Measurements from ENCODE around the gene KRTCAP3.
A peak's percentile ranks its signal among the peaks of the same experiment; 100 is the strongest.

The KRTCAP3 gene

DNA sequence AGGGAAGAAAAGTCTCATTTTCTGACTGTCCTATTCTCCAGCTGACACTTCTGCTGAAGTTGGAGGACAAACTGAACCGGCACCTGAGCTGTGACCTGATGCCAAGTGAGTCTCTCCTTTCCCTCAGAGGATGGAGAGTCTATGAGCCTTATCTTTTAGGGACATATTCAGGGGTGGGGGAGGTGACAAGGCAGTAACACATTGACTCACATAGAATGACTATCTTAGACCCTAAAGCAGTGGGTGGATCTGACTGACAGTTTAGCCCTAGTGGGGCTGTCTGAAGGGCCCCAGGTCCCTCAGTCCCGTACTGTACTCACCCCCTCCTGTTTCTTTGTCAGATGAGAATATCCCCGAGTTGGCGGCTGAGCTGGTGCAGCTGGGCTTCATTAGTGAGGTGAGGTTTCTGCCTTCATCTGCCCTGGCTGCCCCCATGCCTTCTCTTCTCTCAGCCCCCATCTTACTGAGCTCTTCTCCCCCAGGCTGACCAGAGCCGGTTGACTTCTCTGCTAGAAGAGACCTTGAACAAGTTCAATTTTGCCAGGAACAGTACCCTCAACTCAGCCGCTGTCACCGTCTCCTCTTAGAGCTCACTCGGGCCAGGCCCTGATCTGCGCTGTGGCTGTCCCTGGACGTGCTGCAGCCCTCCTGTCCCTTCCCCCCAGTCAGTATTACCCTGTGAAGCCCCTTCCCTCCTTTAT is 805 bp upstream of the KRTCAP3 start:
- H3K4me1 ChIP-seq (ENCODE audit: control insufficient read depth, insufficient read depth, low read length): peaks cover 6% of the 10 kb centered on the region
- H3K36me3 ChIP-seq (ENCODE audit: control insufficient read depth, insufficient read depth, low read length): peaks cover 33% of the 10 kb centered on the region
- H3K27me3 ChIP-seq (ENCODE audit: control insufficient read depth, insufficient read depth, low read length, poor library complexity, severe bottlenecking): no peaks in the 10 kb centered on the region
- H3K4me3 ChIP-seq (ENCODE audit: insufficient read depth, low read depth, low read length): no peak overlapping the region
- H3K9me3 ChIP-seq (ENCODE audit: control insufficient read depth, low read length): no peaks in the 10 kb centered on the region
- H3K27ac ChIP-seq (ENCODE audit: insufficient read depth, low read depth, low read length, poor library complexity, severe bottlenecking): no peak overlapping the region
- 83 to 85% methylated on average over 10 of the region's 10 CpGs for WGBS, 2 experiments

DNA sequence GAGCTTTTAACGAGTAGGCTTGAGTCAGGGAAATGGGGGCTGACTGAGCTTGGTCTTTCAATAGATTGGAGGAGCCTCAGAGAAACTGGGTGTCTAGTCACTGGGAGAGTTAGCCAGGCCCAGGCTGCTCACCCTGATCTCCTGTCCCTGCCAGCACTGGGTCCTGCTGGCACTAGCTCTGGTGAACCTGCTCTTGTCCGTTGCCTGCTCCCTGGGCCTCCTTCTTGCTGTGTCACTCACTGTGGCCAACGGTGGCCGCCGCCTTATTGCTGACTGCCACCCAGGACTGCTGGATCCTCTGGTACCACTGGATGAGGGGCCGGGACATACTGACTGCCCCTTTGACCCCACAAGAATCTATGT is 720 bp downstream of the KRTCAP3 start:
- peaks cover 6% of the 10 kb centered on the region for H3K4me1 ChIP-seq (ENCODE audit: control insufficient read depth, insufficient read depth, low read length)
- H3K9me3 ChIP-seq (ENCODE audit: control insufficient read depth, low read length): no peaks in the 10 kb centered on the region
- H3K36me3 ChIP-seq (ENCODE audit: control insufficient read depth, insufficient read depth, low read length): peaks cover 29% of the 10 kb centered on the region
- WGBS, 2 experiments: 77 to 79% methylated on average over 6 of the region's 6 CpGs
- H3K27me3 ChIP-seq (ENCODE audit: control insufficient read depth, insufficient read depth, low read length, poor library complexity, severe bottlenecking): no peaks in the 10 kb centered on the region
- peak overlapping the region; percentile 35 for H3K4me3 ChIP-seq (ENCODE audit: insufficient read depth, low read depth, low read length)
- no peak overlapping the region for H3K27ac ChIP-seq (ENCODE audit: insufficient read depth, low read depth, low read length, poor library complexity, severe bottlenecking)

- peaks cover 32% of the 10 kb centered on the region for H3K36me3 ChIP-seq (ENCODE audit: control insufficient read depth, insufficient read depth, low read length)
- WGBS, 2 experiments: 95 to 97% methylated on average over 8 of the region's 8 CpGs
Measured at GRCh38 chr2:27445155-27445554, 3.0 kb downstream of the KRTCAP3 start.

DNA sequence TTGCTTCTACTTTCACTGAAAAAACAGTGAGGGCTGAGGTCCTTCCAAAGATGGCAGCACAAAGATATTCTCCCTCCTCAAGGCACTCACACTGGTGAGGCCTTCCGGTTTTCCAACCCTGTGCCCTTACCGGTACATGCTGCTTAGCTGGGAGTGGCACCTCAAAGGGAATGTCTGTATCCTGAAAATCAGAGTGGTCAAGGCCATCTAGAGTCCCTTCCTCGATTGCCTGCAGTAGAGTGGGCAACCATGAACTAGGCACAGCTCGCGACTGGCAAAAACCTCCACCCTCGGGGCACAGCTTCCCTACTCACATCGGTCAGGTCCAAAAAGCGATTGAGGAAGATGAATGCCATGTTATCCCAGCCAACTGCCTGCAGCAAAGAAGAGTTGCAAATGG is 3.4 kb downstream of the KRTCAP3 start:
- no peaks in the 10 kb centered on the region for H3K27me3 ChIP-seq (ENCODE audit: control insufficient read depth, insufficient read depth, low read length, poor library complexity, severe bottlenecking)
- peaks cover 6% of the 10 kb centered on the region for H3K4me1 ChIP-seq (ENCODE audit: control insufficient read depth, insufficient read depth, low read length)
- H3K36me3 ChIP-seq (ENCODE audit: control insufficient read depth, insufficient read depth, low read length): peaks cover 28% of the 10 kb centered on the region
- 96% methylated on average over 8 of the region's 8 CpGs for WGBS, 2 experiments
- H3K27ac ChIP-seq (ENCODE audit: insufficient read depth, low read depth, low read length, poor library complexity, severe bottlenecking): no peak overlapping the region
- H3K4me3 ChIP-seq (ENCODE audit: insufficient read depth, low read depth, low read length): no peak overlapping the region
- no peaks in the 10 kb centered on the region for H3K9me3 ChIP-seq (ENCODE audit: control insufficient read depth, low read length)

More at GRCh38 chr2:27445155-27445554, 3.0 kb downstream of the KRTCAP3 start:
- no peak overlapping the region for H3K4me3 ChIP-seq (ENCODE audit: insufficient read depth, low read depth, low read length)
- H3K4me1 ChIP-seq (ENCODE audit: control insufficient read depth, insufficient read depth, low read length): peaks cover 6% of the 10 kb centered on the region
- H3K9me3 ChIP-seq (ENCODE audit: control insufficient read depth, low read length): no peaks in the 10 kb centered on the region
- no peak overlapping the region for H3K27ac ChIP-seq (ENCODE audit: insufficient read depth, low read depth, low read length, poor library complexity, severe bottlenecking)
- H3K27me3 ChIP-seq (ENCODE audit: control insufficient read depth, insufficient read depth, low read length, poor library complexity, severe bottlenecking): no peaks in the 10 kb centered on the region

DNA sequence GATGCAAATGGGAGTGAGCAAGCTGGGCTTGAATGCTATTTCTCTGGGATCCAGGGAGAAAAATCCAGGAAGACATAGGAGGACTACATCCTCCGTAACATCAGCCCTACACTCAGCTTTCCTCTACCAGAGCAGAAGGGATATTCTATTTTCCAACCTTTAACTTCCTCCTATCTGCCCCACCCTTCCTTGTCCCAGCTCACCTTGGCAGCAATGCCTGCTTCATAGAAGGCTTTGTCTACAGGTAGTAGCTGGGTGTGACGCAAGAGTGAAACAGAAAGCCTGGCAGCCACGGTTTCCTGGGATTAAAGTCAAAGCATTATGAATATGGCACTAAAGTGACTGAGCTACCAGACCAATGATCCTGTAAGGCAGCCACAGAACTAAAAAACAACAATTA is 3.9 kb downstream of the KRTCAP3 start:
- peaks cover 6% of the 10 kb centered on the region for H3K4me1 ChIP-seq (ENCODE audit: control insufficient read depth, insufficient read depth, low read length)
- 89 to 98% methylated on average over 3 of the region's 3 CpGs for WGBS, 2 experiments
- no peaks in the 10 kb centered on the region for H3K9me3 ChIP-seq (ENCODE audit: control insufficient read depth, low read length)
- no peak overlapping the region for H3K4me3 ChIP-seq (ENCODE audit: insufficient read depth, low read depth, low read length)
- no peaks in the 10 kb centered on the region for H3K27me3 ChIP-seq (ENCODE audit: control insufficient read depth, insufficient read depth, low read length, poor library complexity, severe bottlenecking)
- H3K27ac ChIP-seq (ENCODE audit: insufficient read depth, low read depth, low read length, poor library complexity, severe bottlenecking): no peak overlapping the region
- H3K36me3 ChIP-seq (ENCODE audit: control insufficient read depth, insufficient read depth, low read length): peaks cover 23% of the 10 kb centered on the region

DNA sequence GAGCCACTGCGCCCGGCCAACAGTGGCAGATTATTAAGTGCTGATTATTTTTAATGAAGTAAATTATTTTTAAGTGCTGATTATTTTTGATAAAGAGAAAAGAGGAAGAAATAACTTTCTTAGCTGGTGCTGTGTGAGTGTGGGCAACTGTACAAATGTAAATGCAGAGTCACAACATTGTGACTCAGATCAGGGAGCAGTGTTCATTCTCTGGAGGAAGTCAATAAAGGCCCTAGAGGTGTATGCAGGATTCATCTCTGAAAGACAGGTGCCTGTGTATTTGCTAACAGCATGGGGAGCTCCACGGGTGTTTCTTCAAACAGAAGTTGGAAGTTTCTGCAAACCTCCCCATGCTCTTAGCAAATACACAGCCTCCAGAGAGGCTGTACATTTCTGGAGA is 6.2 kb downstream of the KRTCAP3 start:
- no peak overlapping the region for H3K4me3 ChIP-seq (ENCODE audit: insufficient read depth, low read depth, low read length)
- no peaks in the 10 kb centered on the region for H3K27me3 ChIP-seq (ENCODE audit: control insufficient read depth, insufficient read depth, low read length, poor library complexity, severe bottlenecking)
- WGBS, 2 experiments: 60% methylated on average over 3 of the region's 3 CpGs
- no peaks in the 10 kb centered on the region for H3K9me3 ChIP-seq (ENCODE audit: control insufficient read depth, low read length)
- H3K27ac ChIP-seq (ENCODE audit: insufficient read depth, low read depth, low read length, poor library complexity, severe bottlenecking): no peak overlapping the region
- H3K4me1 ChIP-seq (ENCODE audit: control insufficient read depth, insufficient read depth, low read length): no peaks in the 10 kb centered on the region
- H3K36me3 ChIP-seq (ENCODE audit: control insufficient read depth, insufficient read depth, low read length): peaks cover 18% of the 10 kb centered on the region

- Histone ChIP-seq H3K4me3 (ENCODE audit: insufficient read depth, low read depth, low read length) (no peak overlapping the region), H3K36me3 (ENCODE audit: control insufficient read depth, insufficient read depth, low read length) (peaks cover 22% of the 10 kb centered on the region), H3K27ac (ENCODE audit: insufficient read depth, low read depth, low read length, poor library complexity, severe bottlenecking) (no peak overlapping the region), H3K27me3 (ENCODE audit: control insufficient read depth, insufficient read depth, low read length, poor library complexity, severe bottlenecking) (no peaks in the 10 kb centered on the region), H3K4me1 (ENCODE audit: control insufficient read depth, insufficient read depth, low read length) (no peaks in the 10 kb centered on the region), H3K9me3 (ENCODE audit: control insufficient read depth, low read length) (no peaks in the 10 kb centered on the region)
- WGBS, 2 experiments: 46 to 48% methylated on average over 1 of the region's 1 CpG
Measured at GRCh38 chr2:27451095-27451494, 8.9 kb downstream of the KRTCAP3 start.

DNA sequence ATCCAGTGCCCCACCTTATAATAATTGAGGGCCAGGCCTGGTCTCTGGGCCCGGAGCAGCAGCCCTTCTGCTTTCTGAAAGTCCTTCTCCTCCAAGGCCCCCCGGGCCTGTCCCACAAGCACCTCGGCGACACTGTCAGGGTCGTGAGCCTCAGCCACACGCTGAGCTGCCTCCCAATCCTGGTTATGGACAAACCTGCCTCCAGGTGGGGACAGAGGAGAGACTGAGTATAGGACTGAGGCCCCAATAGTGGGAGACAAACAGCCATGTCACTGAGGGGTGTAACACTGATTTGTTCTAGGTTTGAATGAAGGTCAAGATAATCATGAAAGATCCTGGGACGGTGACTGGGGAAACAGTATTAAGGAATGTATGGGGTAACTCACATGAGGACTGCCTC is 11.8 kb downstream of the KRTCAP3 start:
- 91 to 93% methylated on average over 7 of the region's 7 CpGs for WGBS, 2 experiments
- no peaks in the 10 kb centered on the region for H3K9me3 ChIP-seq (ENCODE audit: control insufficient read depth, low read length)
- no peak overlapping the region for H3K4me3 ChIP-seq (ENCODE audit: insufficient read depth, low read depth, low read length)
- H3K27me3 ChIP-seq (ENCODE audit: control insufficient read depth, insufficient read depth, low read length, poor library complexity, severe bottlenecking): no peaks in the 10 kb centered on the region
- H3K4me1 ChIP-seq (ENCODE audit: control insufficient read depth, insufficient read depth, low read length): no peaks in the 10 kb centered on the region
- H3K27ac ChIP-seq (ENCODE audit: insufficient read depth, low read depth, low read length, poor library complexity, severe bottlenecking): no peak overlapping the region
- peaks cover 25% of the 10 kb centered on the region for H3K36me3 ChIP-seq (ENCODE audit: control insufficient read depth, insufficient read depth, low read length)

DNA sequence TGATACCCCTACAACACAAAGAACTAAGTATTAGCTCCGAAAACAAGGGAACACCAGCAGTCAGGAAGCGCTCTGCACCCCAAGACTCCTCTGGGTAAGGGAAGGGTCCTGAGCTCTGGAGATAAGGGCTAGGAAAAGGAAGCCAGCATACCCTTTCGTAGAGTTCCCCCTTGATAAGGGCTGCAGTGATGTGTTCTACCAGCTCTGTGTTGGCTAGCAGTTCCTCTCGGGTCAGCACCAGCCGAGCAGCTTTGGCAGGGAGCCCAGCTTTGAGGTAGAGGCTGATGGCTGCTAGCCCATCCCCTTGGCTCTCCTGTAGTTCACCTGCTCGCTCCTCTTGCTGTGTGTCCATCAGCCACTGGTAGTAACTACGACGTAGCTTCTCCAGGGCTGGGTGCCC is 18.9 kb downstream of the KRTCAP3 start:
- H3K9me3 ChIP-seq (ENCODE audit: control insufficient read depth, low read length): no peaks in the 10 kb centered on the region
- H3K27me3 ChIP-seq (ENCODE audit: control insufficient read depth, insufficient read depth, low read length, poor library complexity, severe bottlenecking): no peaks in the 10 kb centered on the region
- H3K36me3 ChIP-seq (ENCODE audit: control insufficient read depth, insufficient read depth, low read length): peaks cover 11% of the 10 kb centered on the region
- 96% methylated on average over 8 of the region's 8 CpGs for WGBS, 2 experiments
- H3K4me1 ChIP-seq (ENCODE audit: control insufficient read depth, insufficient read depth, low read length): no peaks in the 10 kb centered on the region
- H3K27ac ChIP-seq (ENCODE audit: insufficient read depth, low read depth, low read length, poor library complexity, severe bottlenecking): no peak overlapping the region
- H3K4me3 ChIP-seq (ENCODE audit: insufficient read depth, low read depth, low read length): no peak overlapping the region

GRCh38 chr2:27464443-27464842 is 22.3 kb downstream of the KRTCAP3 start:
- Histone ChIP-seq H3K4me3 (ENCODE audit: insufficient read depth, low read depth, low read length) (no peak overlapping the region), H3K27ac (ENCODE audit: insufficient read depth, low read depth, low read length, poor library complexity, severe bottlenecking) (no peak overlapping the region), H3K9me3 (ENCODE audit: control insufficient read depth, low read length) (no peaks in the 10 kb centered on the region), H3K4me1 (ENCODE audit: control insufficient read depth, insufficient read depth, low read length) (no peaks in the 10 kb centered on the region), H3K36me3 (ENCODE audit: control insufficient read depth, insufficient read depth, low read length) (no peaks in the 10 kb centered on the region), H3K27me3 (ENCODE audit: control insufficient read depth, insufficient read depth, low read length, poor library complexity, severe bottlenecking) (no peaks in the 10 kb centered on the region)
- 93 to 95% methylated on average over 7 of the region's 7 CpGs for WGBS, 2 experiments

DNA sequence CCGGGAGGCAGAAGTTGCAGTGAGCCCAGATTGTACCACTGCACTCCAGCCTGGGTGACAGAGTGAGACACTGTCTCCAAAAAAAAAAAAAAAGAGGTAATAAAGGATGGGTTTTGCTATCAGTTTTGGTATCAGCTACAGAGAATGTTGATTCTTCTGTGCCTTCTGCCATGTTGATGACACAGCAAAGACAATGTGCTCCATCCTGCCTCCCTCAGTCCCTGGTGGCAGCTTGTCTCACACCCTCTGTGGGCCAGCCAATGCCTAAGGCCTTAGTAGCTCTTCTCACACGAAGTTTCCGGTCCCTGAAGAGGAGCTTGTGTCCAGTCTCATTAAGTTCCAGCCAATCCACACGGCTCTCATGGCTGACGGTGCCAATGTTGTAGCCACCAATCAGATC is 29.8 kb downstream of the KRTCAP3 start:
- no peaks in the 10 kb centered on the region for H3K4me1 ChIP-seq (ENCODE audit: control insufficient read depth, insufficient read depth, low read length)
- peaks cover 6% of the 10 kb centered on the region for H3K36me3 ChIP-seq (ENCODE audit: control insufficient read depth, insufficient read depth, low read length)
- H3K4me3 ChIP-seq (ENCODE audit: insufficient read depth, low read depth, low read length): no peak overlapping the region
- no peaks in the 10 kb centered on the region for H3K9me3 ChIP-seq (ENCODE audit: control insufficient read depth, low read length)
- WGBS, 2 experiments: 90 to 92% methylated on average over 4 to 5 of the region's 5 CpGs
- no peaks in the 10 kb centered on the region for H3K27me3 ChIP-seq (ENCODE audit: control insufficient read depth, insufficient read depth, low read length, poor library complexity, severe bottlenecking)
- no peak overlapping the region for H3K27ac ChIP-seq (ENCODE audit: insufficient read depth, low read depth, low read length, poor library complexity, severe bottlenecking)

Data from ectodermal cell (in vitro differentiated cells).